HEK293 (cell line): ENCODE measurements around the gene NAV2.

Experiments used
- CTCF ChIA-PET: fragments of 350-600 bp; formaldehyde crosslinking; extraction: SDS; loops from one replicate; lab custom pipeline; 2021; ENCODE audit warnings: antibody characterized with exemption; lab: Yijun Ruan, JAX
- POLR2A ChIA-PET: fragments of 300-600 bp; formaldehyde crosslinking; extraction: SDS; loops from one replicate; lab custom pipeline; 2020; ENCODE audit warnings: antibody characterized with exemption, inconsistent platforms; lab: Yijun Ruan, JAX
- H3K27ac ChIP-seq: fragments of 200-500 bp; sonication (Bioruptor generic); 2 replicates; pipeline ENCODE4 v1.5.1; 2014; ENCODE audit warnings: low read depth, low read length, control low read depth, inconsistent platforms; ENCODE audit errors: extremely low read depth
- H3K36me3 ChIP-seq, 2 experiments: fragments of 200-500 bp in 1 of 2; sonication (Bioruptor generic) in 1 of 2; 1 replicate in 1 of 2; 2 replicates in 1 of 2; pipeline ENCODE4 v1.5.1; 2014 to 2017; ENCODE audit warnings: inconsistent platforms in 2 of 2, low read length in 2 of 2; ENCODE audit not compliant: control insufficient read depth in 2 of 2, insufficient read depth in 1 of 2
- H3K4me1 ChIP-seq: fragments of 200-500 bp; sonication (Bioruptor generic); 2 replicates; pipeline ENCODE4 v1.5.1; 2014; ENCODE audit warnings: mild to moderate bottlenecking, low read length, inconsistent platforms; ENCODE audit not compliant: control insufficient read depth, insufficient read depth
- H3K4me3 ChIP-seq: 2 replicates; pipeline ENCODE4 v1.5.1; 2011; ENCODE audit warnings: low read depth, mild to moderate bottlenecking, control low read depth, low read length, moderate library complexity
- H3K9me3 ChIP-seq: fragments of 200-500 bp; sonication (Bioruptor generic); 2 replicates; pipeline ENCODE4 v1.5.1; 2014; ENCODE audit warnings: low read depth, low read length, inconsistent platforms; ENCODE audit not compliant: control insufficient read depth, insufficient read depth
- GLIS1 ChIP-seq: fragments of 450-650 bp; formaldehyde crosslinking; IDR thresholded peaks from 2 replicates; pipeline ENCODE4 v1.5.1; 2016; ENCODE audit warnings: missing biosample characterization, missing genetic modification characterization
- GLIS2 ChIP-seq: fragments of 450-650 bp; formaldehyde crosslinking; IDR thresholded peaks from 2 replicates; pipeline ENCODE4 v1.5.1; 2016; ENCODE audit warnings: missing biosample characterization, missing genetic modification characterization
- MZF1 ChIP-seq: fragments of 450-650 bp; formaldehyde crosslinking; IDR thresholded peaks from 2 replicates; pipeline ENCODE4 v1.5.1; 2017; ENCODE audit warnings: missing biosample characterization, missing genetic modification characterization, borderline replicate concordance
- PATZ1 ChIP-seq: fragments of 450-650 bp; formaldehyde crosslinking; IDR thresholded peaks from 2 replicates; pipeline ENCODE4 v1.5.1; 2016; ENCODE audit warnings: missing biosample characterization, missing genetic modification characterization
- TSHZ1 ChIP-seq: fragments of 450-650 bp; formaldehyde crosslinking; IDR thresholded peaks from 2 replicates; pipeline ENCODE4 v1.5.1; 2016; ENCODE audit warnings: missing biosample characterization, missing genetic modification characterization, borderline replicate concordance
- YY1 ChIP-seq: fragments of 450-650 bp; formaldehyde crosslinking; IDR thresholded peaks from 2 replicates; pipeline ENCODE4 v1.5.1; 2018; ENCODE audit warnings: missing biosample characterization, missing genetic modification characterization
- ZBTB49 ChIP-seq: fragments of 450-650 bp; formaldehyde crosslinking; IDR thresholded peaks from 2 replicates; pipeline ENCODE4 v1.5.1; 2016; ENCODE audit warnings: missing biosample characterization, missing genetic modification characterization, low read depth
- ZBTB8A ChIP-seq: fragments of 450-650 bp; formaldehyde crosslinking; IDR thresholded peaks from 2 replicates; pipeline ENCODE4 v1.5.1; 2016; ENCODE audit warnings: missing biosample characterization, missing genetic modification characterization
- ZIC2 ChIP-seq: fragments of 450-650 bp; formaldehyde crosslinking; IDR thresholded peaks from 2 replicates; pipeline ENCODE4 v1.5.1; 2016; ENCODE audit warnings: missing biosample characterization, missing genetic modification characterization
- ZNF138 ChIP-seq: fragments of 450-650 bp; formaldehyde crosslinking; IDR thresholded peaks from 2 replicates; pipeline ENCODE4 v1.5.1; 2016; ENCODE audit warnings: missing biosample characterization, missing genetic modification characterization, borderline replicate concordance
- ZNF16 ChIP-seq: fragments of 450-650 bp; formaldehyde crosslinking; IDR thresholded peaks from 2 replicates; pipeline ENCODE4 v1.5.1; 2016; ENCODE audit warnings: low read depth, missing biosample characterization, missing genetic modification characterization
- ZNF18 ChIP-seq: fragments of 450-650 bp; formaldehyde crosslinking; IDR thresholded peaks from 2 replicates; pipeline ENCODE4 v1.5.1; 2016; ENCODE audit warnings: missing biosample characterization, missing genetic modification characterization
- ZNF202 ChIP-seq: fragments of 450-650 bp; formaldehyde crosslinking; IDR thresholded peaks from 2 replicates; pipeline ENCODE4 v1.5.1; 2016; ENCODE audit warnings: missing biosample characterization, missing genetic modification characterization, borderline replicate concordance
- ZNF626 ChIP-seq: fragments of 450-650 bp; sonication (Bioruptor Pico); formaldehyde crosslinking; IDR thresholded peaks from 2 replicates; pipeline ENCODE4 v1.5.1; 2018; ENCODE audit warnings: missing biosample characterization, missing genetic modification characterization, inconsistent platforms
- ZNF654 ChIP-seq: fragments of 450-650 bp; formaldehyde crosslinking; IDR thresholded peaks from 2 replicates; pipeline ENCODE4 v1.5.1; 2016; ENCODE audit warnings: low read depth, missing biosample characterization, missing genetic modification characterization
- ZNF664 ChIP-seq: fragments of 450-650 bp; formaldehyde crosslinking; IDR thresholded peaks from 2 replicates; pipeline ENCODE4 v1.5.1; 2016; ENCODE audit warnings: missing biosample characterization, missing genetic modification characterization
- ZNF76 ChIP-seq: fragments of 450-650 bp; formaldehyde crosslinking; IDR thresholded peaks from 2 replicates; pipeline ENCODE4; 2016; ENCODE audit warnings: low read depth, missing biosample characterization, missing genetic modification characterization, borderline replicate concordance

NAV2 gene

GRCh38 chr11:19918302-19919049, 205.8 kb downstream of the NAV2 start (continued):
- TF ChIP-seq ZBTB49 (no peak), ZBTB8A (no peak), ZNF202 (tag by site-specific recombination) (no peak)

- CTCF ChIA-PET = interaction anchor here (0.7 to 1.1 kb wide), 2 partner anchors 215 to 359 kb away, joined by 3 read pairs; no protein-coding TSS in a partner anchor
- POLR2A ChIA-PET = no interaction called here
- no peaks in the 10 kb centered on the region for H3K9me3 ChIP-seq
Observed at GRCh38 chr11:19919050-19919561, 206.5 kb downstream of the NAV2 start.

More at GRCh38 chr11:19919050-19919561, 206.5 kb downstream of the NAV2 start:
- Histone ChIP-seq H3K36me3 (no peaks in the 10 kb centered on the region), H3K4me1 (no peaks in the 10 kb centered on the region), H3K27ac (no peak overlapping the region), H3K4me3 (no peak overlapping the region)
- no peak for TF ChIP-seq ZNF626 (tag by site-specific recombination)
- no peak for TF ChIP-seq PATZ1
- TF ChIP-seq ZNF138 = no peak
- no peak for TF ChIP-seq ZNF654 (tag by site-specific recombination)
- TF ChIP-seq ZNF16 (tag by site-specific recombination) = no peak
- no peak for TF ChIP-seq ZIC2 (tag by site-specific recombination)
- no peak for TF ChIP-seq YY1 (tag by site-specific recombination)
- no peak for TF ChIP-seq TSHZ1
- TF ChIP-seq GLIS2 = no peak
- TF ChIP-seq ZNF18 (tag by site-specific recombination) = no peak
- no peak for TF ChIP-seq GLIS1 (tag by site-specific recombination)
- TF ChIP-seq MZF1 = no peak
- TF ChIP-seq ZNF664 (tag by site-specific recombination) = no peak
- no peak for TF ChIP-seq ZNF76 (tag by site-specific recombination)
- TF ChIP-seq, all 188 proteins: peak for 0
